HUES64 (cell line): ENCODE measurements around the gene PDE8A.

Source experiments
- H3K27ac ChIP-seq: 2 replicates; pipeline ENCODE4 v1.7.0; 2013; ENCODE audit warnings: low read depth, low read length, inconsistent platforms
- H3K27me3 ChIP-seq: 2 replicates; pipeline ENCODE4 v1.6.1; 2013; ENCODE audit warnings: mild to moderate bottlenecking, low read length; ENCODE audit not compliant: insufficient read depth
- H3K36me3 ChIP-seq: 2 replicates; pipeline ENCODE4 v1.6.1; 2013; ENCODE audit warnings: mild to moderate bottlenecking, low read length; ENCODE audit not compliant: insufficient read depth
- H3K4me1 ChIP-seq: 2 replicates; pipeline ENCODE4 v1.6.1; 2013; ENCODE audit warnings: mild to moderate bottlenecking, low read length, moderate library complexity; ENCODE audit not compliant: insufficient read depth
- H3K4me3 ChIP-seq: 2 replicates; pipeline ENCODE4 v1.5.1; 2013; ENCODE audit warnings: mild to moderate bottlenecking, low read length, moderate library complexity
- H3K9ac ChIP-seq: 2 replicates; pipeline ENCODE4 v1.6.1; 2013; ENCODE audit warnings: mild to moderate bottlenecking, low read depth, low read length
- H3K9me3 ChIP-seq: 2 replicates; pipeline ENCODE4 v1.6.1; 2013; ENCODE audit warnings: low read depth, low read length; ENCODE audit not compliant: insufficient read depth
- WGBS: fragments of 150-250, 120-280 bp; methylation state at CpG from one replicate; pipeline ENCODE4 v1.1.7; 2013; ENCODE audit warnings: missing lambda C conversion rate; 5-methylcytosine and 5-hydroxymethylcytosine counted together

Gene PDE8A

DNA sequence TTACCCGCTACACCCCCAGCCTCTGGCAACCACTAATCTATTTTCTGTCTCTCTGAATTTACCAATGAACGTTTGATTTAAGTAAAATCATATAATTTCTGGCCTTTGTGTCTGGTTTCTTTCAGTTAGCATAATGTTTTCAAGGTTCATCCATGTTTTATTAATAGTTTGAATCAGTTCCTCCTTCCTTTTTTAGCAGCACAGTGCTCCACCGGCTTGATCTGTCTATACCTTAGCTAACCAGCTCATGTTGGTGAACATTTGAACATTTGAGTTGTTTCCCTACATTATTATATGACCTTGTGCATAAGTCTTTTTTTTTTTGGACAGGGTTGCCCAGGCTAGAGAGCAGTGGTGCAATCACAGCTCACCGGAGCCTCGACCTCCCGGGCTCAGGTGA lies 33.3 kb downstream of the PDE8A start:
- H3K9me3 ChIP-seq: no peaks in the 10 kb centered on the region
- no peak overlapping the region for H3K9ac ChIP-seq
- 95% methylated on average over 5 of the region's 6 CpGs for WGBS
- no peaks in the 10 kb centered on the region for H3K27me3 ChIP-seq
- no peak overlapping the region for H3K27ac ChIP-seq
- H3K4me3 ChIP-seq: no peak overlapping the region
- H3K36me3 ChIP-seq: no peaks in the 10 kb centered on the region
- H3K4me1 ChIP-seq: no peaks in the 10 kb centered on the region

DNA sequence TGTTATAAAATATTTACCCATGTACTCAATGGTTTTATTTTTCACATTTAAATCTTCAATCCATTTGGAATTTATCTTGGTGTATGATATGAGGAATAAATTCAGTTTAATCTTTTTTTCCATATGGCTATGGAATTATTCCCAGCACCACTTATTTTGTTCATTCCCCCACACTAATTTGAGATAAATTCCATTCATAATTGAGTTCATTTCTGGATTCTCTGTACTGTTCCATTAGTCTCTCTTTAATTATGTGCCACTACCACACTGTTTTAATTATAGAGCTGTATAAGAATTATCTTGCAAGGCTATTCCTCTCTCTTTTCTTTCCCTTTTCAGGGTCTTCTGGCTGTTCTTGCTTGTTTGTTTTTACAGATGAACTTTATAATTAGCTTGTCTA lies 34.6 kb downstream of the PDE8A start:
- H3K36me3 ChIP-seq: no peaks in the 10 kb centered on the region
- H3K27ac ChIP-seq: no peak overlapping the region
- H3K4me3 ChIP-seq: no peak overlapping the region
- no peaks in the 10 kb centered on the region for H3K9me3 ChIP-seq
- H3K27me3 ChIP-seq: no peaks in the 10 kb centered on the region
- H3K4me1 ChIP-seq: no peaks in the 10 kb centered on the region
- no peak overlapping the region for H3K9ac ChIP-seq

DNA sequence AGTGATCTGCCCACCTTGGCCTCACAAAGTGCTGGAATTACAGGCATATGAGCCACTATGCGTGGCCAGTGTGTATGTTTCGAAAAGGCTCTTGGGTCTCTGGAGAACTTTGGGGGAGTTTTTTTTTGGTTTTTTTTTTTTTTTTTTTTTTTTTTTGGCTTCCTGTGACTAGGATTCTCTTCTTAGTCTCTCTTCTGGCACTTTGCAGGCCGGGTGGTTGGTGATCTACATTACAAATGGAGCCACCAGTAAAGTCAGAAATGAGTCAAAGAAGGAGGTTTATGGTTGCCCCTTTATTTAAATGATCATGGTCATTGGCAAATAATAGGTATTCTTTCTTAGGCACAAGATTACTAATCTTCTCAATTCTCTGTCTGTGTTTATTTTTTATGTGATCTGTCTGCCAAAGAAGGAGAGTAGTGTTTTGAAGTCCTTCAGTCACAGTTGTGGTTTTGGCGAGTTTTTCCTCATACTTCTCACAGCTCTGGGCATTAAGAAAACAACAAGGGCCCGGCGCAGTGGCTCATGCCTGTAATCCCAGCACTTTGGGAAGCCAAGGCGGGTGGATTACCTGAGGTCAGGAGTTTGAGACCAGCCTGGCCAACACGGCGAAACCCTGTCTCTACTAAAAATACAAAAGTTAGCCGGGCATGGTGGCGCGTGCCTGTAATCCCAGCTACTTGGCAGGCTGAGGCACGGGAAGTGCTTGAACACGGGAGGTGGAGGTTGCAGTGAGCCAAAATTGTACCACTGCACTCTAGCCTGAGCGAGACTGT lies 38.3 kb downstream of the PDE8A start:
- peaks cover 9% of the 10 kb centered on the region; the same call in 1 of the 2 replicates for H3K4me1 ChIP-seq
- no peaks in the 10 kb centered on the region for H3K36me3 ChIP-seq
- no peaks in the 10 kb centered on the region for H3K27me3 ChIP-seq
- WGBS: 82% methylated on average over 14 of the region's 15 CpGs
- H3K9me3 ChIP-seq: no peaks in the 10 kb centered on the region
- no peak overlapping the region for H3K9ac ChIP-seq
- H3K4me3 ChIP-seq: no peak overlapping the region
- peak overlapping the region; percentile 3; the same call in 1 of the 2 replicates for H3K27ac ChIP-seq

DNA sequence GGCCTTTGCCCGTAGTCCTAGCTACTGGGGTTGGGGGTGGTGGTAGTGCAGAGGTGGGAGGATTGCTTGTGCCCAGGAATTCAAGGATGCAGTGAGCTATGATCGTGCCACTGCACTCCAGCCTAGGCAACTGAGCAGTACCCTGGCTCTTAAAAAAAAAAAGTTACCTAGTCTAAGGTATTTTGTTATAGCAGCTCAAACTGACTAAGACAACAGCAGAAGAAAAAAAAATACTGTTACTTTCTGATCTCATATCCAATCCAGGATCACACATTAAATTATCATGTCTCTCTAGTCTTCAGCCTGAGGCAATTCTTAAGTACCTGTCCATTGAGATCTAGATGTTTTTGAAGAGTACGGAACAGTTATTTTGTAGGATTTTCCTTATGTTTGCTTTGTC lies 39.8 kb downstream of the PDE8A start:
- 94% methylated on average over 3 of the region's 3 CpGs for WGBS
- Histone ChIP-seq H3K27me3 (no peaks in the 10 kb centered on the region), H3K9ac (no peak overlapping the region), H3K4me3 (no peak overlapping the region), H3K4me1 (peaks cover 10% of the 10 kb centered on the region; the same call in 1 of the 2 replicates), H3K36me3 (no peaks in the 10 kb centered on the region), H3K27ac (no peak overlapping the region), H3K9me3 (no peaks in the 10 kb centered on the region)

DNA sequence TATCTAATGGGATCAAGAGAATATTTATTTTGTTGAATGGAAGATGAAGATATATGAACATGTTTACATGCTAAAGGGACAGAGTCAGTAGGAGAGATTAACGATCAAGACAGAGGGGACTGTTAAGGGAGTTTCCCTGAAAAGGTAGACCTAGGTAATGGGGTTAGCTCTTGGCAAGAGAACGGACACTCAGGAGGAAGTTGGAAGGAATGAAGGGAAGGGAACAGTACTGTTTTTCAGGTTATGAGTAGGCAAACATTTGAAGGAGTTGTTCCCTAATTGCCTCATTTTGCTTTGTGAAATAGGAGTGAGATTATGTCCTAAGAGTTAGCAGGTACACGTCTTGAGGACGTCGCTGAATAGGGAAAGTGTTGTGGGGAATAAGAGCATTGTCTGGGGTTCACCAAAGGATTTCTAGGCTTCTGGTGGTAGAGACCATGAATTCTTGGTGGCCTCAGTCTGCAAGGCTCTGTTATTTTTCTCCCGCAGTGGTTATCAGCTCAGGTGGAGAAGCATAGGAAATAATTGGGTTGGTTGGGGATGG lies 41.3 kb downstream of the PDE8A start:
- Histone ChIP-seq H3K27ac (no peak overlapping the region), H3K4me3 (no peak overlapping the region), H3K9me3 (no peaks in the 10 kb centered on the region), H3K9ac (no peak overlapping the region), H3K27me3 (no peaks in the 10 kb centered on the region), H3K36me3 (no peaks in the 10 kb centered on the region), H3K4me1 (peaks cover 16% of the 10 kb centered on the region; the same call in 1 of the 2 replicates)
- whole genome bisulfite sequencing: 92% methylated on average over 6 of the region's 6 CpGs

DNA sequence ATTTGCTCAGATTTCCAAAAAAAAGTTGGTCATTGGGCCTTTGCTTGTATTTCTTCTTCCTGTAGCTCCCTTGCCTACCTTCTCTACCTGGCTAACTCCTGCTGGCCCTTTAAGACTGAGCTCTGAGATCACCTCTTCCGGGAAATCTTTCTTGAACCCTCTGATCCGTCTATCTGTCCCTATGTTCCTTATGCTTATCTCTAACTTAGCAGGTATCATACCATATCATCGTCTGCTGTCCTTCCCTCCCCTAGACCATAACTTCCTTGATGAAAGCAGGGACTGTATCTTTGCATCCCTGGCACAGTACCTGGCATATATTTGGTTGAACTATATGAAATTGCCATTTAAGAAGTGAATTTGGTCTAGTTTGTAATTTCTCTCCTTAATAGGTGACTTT lies 42.3 kb downstream of the PDE8A start:
- Histone ChIP-seq H3K27me3 (no peaks in the 10 kb centered on the region), H3K9ac (no peak overlapping the region), H3K9me3 (no peaks in the 10 kb centered on the region), H3K27ac (no peak overlapping the region), H3K36me3 (no peaks in the 10 kb centered on the region), H3K4me3 (no peak overlapping the region), H3K4me1 (peaks cover 20% of the 10 kb centered on the region)
- 87% methylated on average over 3 of the region's 3 CpGs for WGBS

DNA sequence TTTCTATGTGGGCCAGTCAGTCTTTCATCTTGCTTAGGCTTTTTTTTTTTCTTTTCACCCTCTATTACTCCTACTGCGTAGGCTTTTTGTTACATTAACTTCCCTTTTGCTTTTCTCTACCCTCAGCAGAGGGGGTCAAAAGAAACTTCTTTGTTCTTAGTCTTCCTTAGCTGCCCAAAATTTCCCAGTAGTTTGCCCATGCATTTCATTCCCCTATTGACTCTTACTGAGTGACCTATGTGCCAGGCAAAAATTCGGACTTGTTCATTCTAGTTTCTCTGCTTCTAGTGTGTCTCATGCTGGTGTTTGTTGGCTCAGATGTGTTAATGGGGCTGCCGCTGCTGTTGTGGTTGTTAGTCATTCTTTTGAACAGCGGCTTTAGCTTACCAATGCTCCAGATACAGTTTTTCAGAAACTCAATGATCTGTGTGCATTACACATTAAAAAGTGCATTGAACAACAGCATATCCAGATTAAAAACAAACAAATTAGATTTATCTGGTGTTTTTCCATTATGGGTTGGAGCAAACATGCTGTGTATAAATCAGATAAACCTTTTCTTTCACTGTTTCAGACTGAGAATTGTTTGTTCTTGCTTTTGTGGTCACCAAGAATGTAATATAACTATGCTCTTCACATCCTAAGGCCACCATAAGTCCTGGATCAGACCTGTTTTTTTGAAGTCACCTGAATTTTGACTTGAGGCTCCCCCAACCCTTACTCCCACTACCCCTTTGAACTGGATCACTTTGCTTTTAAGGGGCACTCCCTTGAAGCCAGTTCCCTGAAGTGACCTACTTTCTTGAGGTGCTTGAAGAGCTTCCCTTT lies 43.1 kb downstream of the PDE8A start:
- no peaks in the 10 kb centered on the region for H3K9me3 ChIP-seq
- no peak overlapping the region for H3K4me3 ChIP-seq
- H3K27ac ChIP-seq: no peak overlapping the region
- no peaks in the 10 kb centered on the region for H3K36me3 ChIP-seq
- 59% methylated on average over 4 of the region's 4 CpGs for WGBS
- H3K4me1 ChIP-seq: peaks cover 22% of the 10 kb centered on the region
- H3K27me3 ChIP-seq: no peaks in the 10 kb centered on the region
- no peak overlapping the region for H3K9ac ChIP-seq

DNA sequence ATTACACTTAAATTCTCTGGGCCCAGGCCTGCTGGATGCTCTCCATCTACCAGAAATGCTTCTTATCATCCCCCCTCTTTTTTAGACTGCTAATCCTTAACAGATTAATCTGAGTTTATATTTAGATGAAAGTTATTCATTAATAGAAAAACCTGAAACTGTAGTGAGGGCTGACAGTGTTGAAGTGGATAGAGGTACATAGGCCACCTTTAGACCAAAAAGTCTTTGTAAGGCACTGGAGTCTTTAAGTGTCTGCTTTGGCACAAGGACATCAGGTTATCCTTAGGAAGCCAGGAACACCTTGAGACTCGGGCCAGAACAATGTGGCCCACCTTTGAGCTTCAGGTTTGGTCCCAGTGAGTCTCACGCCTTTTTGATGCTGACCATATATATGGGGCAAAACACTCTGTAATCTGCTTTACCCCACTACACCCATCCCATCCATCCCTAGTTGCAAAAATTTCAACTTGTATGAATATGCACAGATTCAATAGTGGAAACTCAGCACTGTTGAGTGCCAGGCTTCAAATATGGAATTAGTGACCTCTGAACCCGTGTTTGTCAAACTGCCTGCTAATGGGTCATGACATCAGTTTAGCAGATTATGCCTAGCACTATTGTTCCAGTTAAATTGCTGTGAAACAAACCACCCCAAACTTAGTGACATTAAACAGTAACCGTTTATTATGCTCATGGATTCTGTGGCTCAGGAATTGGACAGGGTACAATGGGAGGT lies 44.0 kb downstream of the PDE8A start:
- Histone ChIP-seq H3K9me3 (no peaks in the 10 kb centered on the region), H3K4me3 (no peak overlapping the region), H3K36me3 (no peaks in the 10 kb centered on the region), H3K9ac (no peak overlapping the region), H3K27me3 (no peaks in the 10 kb centered on the region), H3K27ac (no peak overlapping the region), H3K4me1 (peaks cover 30% of the 10 kb centered on the region)
- WGBS: 94% methylated on average over 4 of the region's 4 CpGs

DNA sequence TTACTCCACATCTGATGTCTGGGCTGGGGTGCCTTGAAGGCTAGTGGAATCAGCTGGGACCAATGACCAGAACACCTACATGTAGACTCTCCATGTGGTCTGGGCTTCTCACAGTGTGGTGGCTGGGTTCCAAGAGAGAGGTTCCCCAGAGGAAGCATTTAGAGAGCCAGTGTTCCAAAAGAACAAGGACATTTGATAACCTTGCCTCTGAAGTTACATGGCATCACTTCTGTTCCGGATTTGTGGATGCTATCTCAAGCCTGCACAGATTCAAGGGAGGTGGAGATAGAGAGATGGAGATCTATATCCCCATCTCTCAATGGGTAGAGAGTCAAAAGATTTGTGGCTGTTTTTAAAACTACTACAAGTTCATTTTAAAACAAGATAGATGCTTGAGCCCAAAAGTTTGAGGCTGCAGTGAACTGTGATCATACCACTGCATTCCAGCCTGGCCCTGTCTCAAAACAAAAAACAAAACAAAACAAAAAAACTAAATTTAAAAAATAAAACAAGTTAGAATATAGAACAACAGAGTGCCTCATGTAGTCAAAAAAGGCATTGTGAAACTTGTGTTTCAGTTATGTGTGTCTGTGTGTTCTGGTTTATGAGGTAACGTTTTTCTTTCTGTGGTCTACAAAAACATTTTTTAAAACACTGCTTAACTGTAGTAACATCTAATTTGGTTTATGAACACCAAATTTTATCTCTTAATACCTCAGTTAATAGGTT lies 44.8 kb downstream of the PDE8A start:
- H3K9me3 ChIP-seq: no peaks in the 10 kb centered on the region
- no peak overlapping the region for H3K27ac ChIP-seq
- no peaks in the 10 kb centered on the region for H3K27me3 ChIP-seq
- H3K36me3 ChIP-seq: no peaks in the 10 kb centered on the region
- no peak overlapping the region for H3K9ac ChIP-seq
- no peak overlapping the region for H3K4me3 ChIP-seq
- H3K4me1 ChIP-seq: peaks cover 36% of the 10 kb centered on the region
- WGBS: 94% methylated on average over 2 of the region's 2 CpGs

DNA sequence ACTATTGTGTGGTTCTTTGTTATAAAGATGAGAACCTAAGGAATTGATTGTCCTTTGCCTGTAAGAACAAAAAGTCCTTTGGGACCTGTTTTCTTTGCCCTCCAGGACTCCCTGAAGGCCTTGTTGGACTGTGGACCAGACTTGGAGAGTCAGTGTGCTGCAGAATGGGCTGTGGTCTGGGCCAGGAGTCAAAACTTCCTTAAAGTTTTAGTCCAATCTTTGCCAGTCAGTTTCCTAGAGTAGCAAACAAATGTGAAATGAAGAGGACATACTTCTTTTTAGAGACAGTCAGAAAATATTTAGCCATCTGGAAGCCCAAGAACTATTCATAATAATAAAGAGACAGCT lies 45.4 kb downstream of the PDE8A start:
- H3K27ac ChIP-seq: no peak overlapping the region
- no peaks in the 10 kb centered on the region for H3K9me3 ChIP-seq
- no peaks in the 10 kb centered on the region for H3K36me3 ChIP-seq
- H3K4me1 ChIP-seq: peaks cover 41% of the 10 kb centered on the region
- no peaks in the 10 kb centered on the region for H3K27me3 ChIP-seq
- no peak overlapping the region for H3K4me3 ChIP-seq
- H3K9ac ChIP-seq: no peak overlapping the region
